HFFc6 (cell line): Measurements from ENCODE around the gene SLC35D2. TPM values are rescaled to one million over a fixed set of nuclear protein-coding genes. Genes with fewer than 3 reads are reported as not detected.
"Not testable (repeated sequence)": the region's sequence is repeated elsewhere in the genome, so short reads cannot be mapped to it uniquely, and the experiment has no call there.

ENCODE experiments used
- DNase-seq: peaks from one replicate; pipeline ENCODE4 v3.0.0-alpha.2; 2018
- H3K27ac Mint-ChIP-seq: 2 replicates; pipeline ENCODE4 v1.8.0; 2020; ENCODE audit warnings: mild to moderate bottlenecking, mixed read lengths
- H3K27me3 Mint-ChIP-seq: 2 replicates; pipeline ENCODE4 v1.8.0; 2021; ENCODE audit warnings: mild to moderate bottlenecking, moderate library complexity, mixed read lengths; ENCODE audit not compliant: insufficient read depth
- H3K36me3 Mint-ChIP-seq: 2 replicates; pipeline ENCODE4 v1.8.0; 2021; ENCODE audit warnings: low read depth, mixed read lengths
- H3K4me1 Mint-ChIP-seq: 2 replicates; pipeline ENCODE4 v1.8.0; 2020; ENCODE audit warnings: low read depth, mixed read lengths
- H3K4me3 Mint-ChIP-seq: 2 replicates; pipeline ENCODE4 v1.8.0; 2020; ENCODE audit warnings: mild to moderate bottlenecking, moderate library complexity, mixed read lengths
- H3K9me3 Mint-ChIP-seq: 2 replicates; pipeline ENCODE4 v1.8.0; 2020; ENCODE audit warnings: mild to moderate bottlenecking, mixed read lengths
- total RNA-seq, 6 experiments: library from RNA; stranded (reverse); fragmentation: NEBNext Ultra II Directional; extraction: Animal tissue kit (Norgen Biotek cat#: 25700); gene quantifications; 2 replicates in 1 of 6; 3 replicates in 5 of 6; pipeline ENCODE4 v1.2.3, GENCODE V29; 2021
- TF ChIP-seq, protein P1 (sequence below): fragments of 200-600 bp; sonication (generic); IDR thresholded peaks from 2 replicates; pipeline ENCODE4 v1.5.0; 2021; ENCODE audit warnings: antibody characterized with exemption, mild to moderate bottlenecking

SLC35D2 gene
- total RNA-seq, 6 experiments from 2014 or later: 15.6 to 23.9 (median 19.9) TPM

DNA sequence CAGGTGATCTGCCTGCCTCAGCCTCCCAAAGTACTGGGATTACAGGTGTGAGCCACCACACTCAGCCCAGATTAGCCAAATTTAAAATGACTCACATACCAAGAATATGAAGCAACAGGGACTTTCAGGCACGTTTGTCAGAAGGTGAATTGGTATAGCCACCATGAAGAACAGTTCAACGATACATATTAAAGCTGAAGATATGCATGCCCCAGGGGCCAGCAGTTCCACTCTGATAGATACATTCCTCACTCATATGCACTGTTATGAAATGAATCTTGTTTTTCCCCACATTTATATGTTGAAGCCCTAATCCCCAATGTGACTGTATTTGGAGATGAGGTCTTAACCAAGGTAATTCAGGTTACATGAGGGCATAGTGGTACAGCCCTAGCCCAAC, 22.5 kb downstream of the SLC35D2 start:
- H3K27me3 Mint-ChIP-seq: peaks cover 1% of the 10 kb centered on the region; the same call in 1 of the 2 replicates
- no peak for DNase-seq
- no peak overlapping the region for H3K27ac Mint-ChIP-seq
- no peaks in the 10 kb centered on the region for H3K4me1 Mint-ChIP-seq
- H3K36me3 Mint-ChIP-seq: peaks cover 21% of the 10 kb centered on the region
- TF ChIP-seq, protein P1, sequence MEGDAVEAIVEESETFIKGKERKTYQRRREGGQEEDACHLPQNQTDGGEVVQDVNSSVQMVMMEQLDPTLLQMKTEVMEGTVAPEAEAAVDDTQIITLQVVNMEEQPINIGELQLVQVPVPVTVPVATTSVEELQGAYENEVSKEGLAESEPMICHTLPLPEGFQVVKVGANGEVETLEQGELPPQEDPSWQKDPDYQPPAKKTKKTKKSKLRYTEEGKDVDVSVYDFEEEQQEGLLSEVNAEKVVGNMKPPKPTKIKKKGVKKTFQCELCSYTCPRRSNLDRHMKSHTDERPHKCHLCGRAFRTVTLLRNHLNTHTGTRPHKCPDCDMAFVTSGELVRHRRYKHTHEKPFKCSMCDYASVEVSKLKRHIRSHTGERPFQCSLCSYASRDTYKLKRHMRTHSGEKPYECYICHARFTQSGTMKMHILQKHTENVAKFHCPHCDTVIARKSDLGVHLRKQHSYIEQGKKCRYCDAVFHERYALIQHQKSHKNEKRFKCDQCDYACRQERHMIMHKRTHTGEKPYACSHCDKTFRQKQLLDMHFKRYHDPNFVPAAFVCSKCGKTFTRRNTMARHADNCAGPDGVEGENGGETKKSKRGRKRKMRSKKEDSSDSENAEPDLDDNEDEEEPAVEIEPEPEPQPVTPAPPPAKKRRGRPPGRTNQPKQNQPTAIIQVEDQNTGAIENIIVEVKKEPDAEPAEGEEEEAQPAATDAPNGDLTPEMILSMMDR: no peak
- H3K9me3 Mint-ChIP-seq: no peaks in the 10 kb centered on the region
- H3K4me3 Mint-ChIP-seq: no peak overlapping the region

DNA sequence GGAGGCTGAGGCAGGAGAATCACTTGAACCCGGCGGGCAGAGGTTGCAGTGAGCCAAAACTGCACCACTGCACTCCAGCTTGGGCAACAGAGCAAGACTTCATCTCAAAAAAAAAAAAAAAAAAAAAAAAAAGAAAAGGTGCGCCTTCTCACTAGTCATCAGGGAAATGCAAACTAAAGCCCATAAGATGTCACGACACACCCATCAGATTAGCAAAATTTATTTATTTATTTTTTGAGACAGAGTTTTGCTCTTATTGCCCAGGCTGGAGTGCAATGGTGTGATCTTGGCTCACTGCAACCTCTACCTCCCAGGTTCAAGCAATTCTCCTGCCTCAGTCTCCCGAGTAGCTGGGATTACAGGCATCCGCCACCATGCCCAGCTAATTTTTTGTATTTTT, 23.0 kb downstream of the SLC35D2 start:
- peaks cover 21% of the 10 kb centered on the region for H3K36me3 Mint-ChIP-seq
- not testable (repeated sequence) for H3K4me1 Mint-ChIP-seq, H3K4me3 Mint-ChIP-seq, H3K27ac Mint-ChIP-seq, DNase-seq, H3K27me3 Mint-ChIP-seq, H3K9me3 Mint-ChIP-seq

GRCh38 chr9:96350866-96351265, 32.6 kb downstream of the SLC35D2 start:
- TF ChIP-seq, protein P1: no peak
- no peak overlapping the region for H3K4me3 Mint-ChIP-seq
- H3K27ac Mint-ChIP-seq: no peak overlapping the region
- peaks cover 1% of the 10 kb centered on the region; the same call in 1 of the 2 replicates for H3K27me3 Mint-ChIP-seq
- no peak for DNase-seq
- H3K4me1 Mint-ChIP-seq: no peaks in the 10 kb centered on the region
- H3K9me3 Mint-ChIP-seq: no peaks in the 10 kb centered on the region
- H3K36me3 Mint-ChIP-seq: peaks cover 19% of the 10 kb centered on the region

GRCh38 chr9:96348261-96348660, 35.2 kb downstream of the SLC35D2 start:
- H3K9me3 Mint-ChIP-seq: no peaks in the 10 kb centered on the region
- H3K4me1 Mint-ChIP-seq: peaks cover 24% of the 10 kb centered on the region
- peaks cover 21% of the 10 kb centered on the region for H3K36me3 Mint-ChIP-seq
- TF ChIP-seq, protein P1: no peak
- H3K4me3 Mint-ChIP-seq: no peak overlapping the region
- peaks cover 1% of the 10 kb centered on the region; the same call in 1 of the 2 replicates for H3K27me3 Mint-ChIP-seq
- H3K27ac Mint-ChIP-seq: no peak overlapping the region
- no peak for DNase-seq

- DNase-seq: no peak
- peaks cover 1% of the 10 kb centered on the region; the same call in 1 of the 2 replicates for H3K27me3 Mint-ChIP-seq
- H3K4me3 Mint-ChIP-seq: no peak overlapping the region
- H3K9me3 Mint-ChIP-seq: no peaks in the 10 kb centered on the region
- peak overlapping the region; percentile 6; the same call in 1 of the 2 replicates for H3K27ac Mint-ChIP-seq
- peaks cover 29% of the 10 kb centered on the region for H3K4me1 Mint-ChIP-seq
- H3K36me3 Mint-ChIP-seq: peaks cover 20% of the 10 kb centered on the region
- TF ChIP-seq, protein P1: no peak
Observed at GRCh38 chr9:96345551-96345950, 38.0 kb downstream of the SLC35D2 start.

DNA sequence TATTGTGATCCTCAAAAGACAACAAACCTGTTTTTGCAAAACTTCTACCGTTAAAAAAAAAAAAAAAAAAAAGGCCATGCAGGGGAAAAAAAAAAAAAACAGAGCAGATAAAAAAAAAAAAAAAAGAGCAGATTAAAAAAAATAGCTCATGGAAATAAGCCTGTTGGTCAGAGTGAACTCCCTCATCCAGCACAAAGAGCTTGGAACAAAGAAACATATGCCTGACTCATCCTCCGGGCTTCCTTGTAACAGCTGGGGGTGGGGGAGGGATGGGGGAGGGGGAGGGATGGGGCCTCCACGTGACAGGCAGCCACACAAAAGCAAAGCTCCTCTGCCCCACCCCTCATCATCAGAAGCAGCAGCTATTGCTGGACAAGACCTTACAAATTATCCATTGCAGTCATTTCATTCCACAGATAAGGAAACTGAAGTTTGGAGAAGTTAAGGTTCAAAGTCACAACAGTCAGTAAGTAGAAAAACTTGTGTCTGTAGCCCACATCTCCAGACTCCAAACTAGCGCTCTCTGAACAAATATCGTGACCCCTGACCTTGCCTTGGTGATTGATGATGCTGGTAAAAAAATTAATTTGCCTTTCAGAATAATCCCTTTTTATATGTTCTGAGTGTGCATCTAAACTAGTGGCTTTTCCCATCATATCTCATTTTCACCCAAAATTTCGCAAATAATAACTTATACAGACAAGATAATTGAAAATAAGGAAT, 38.9 kb downstream of the SLC35D2 start:
- TF ChIP-seq, protein P1: no peak
- peaks cover 20% of the 10 kb centered on the region for H3K36me3 Mint-ChIP-seq
- peak overlapping the region; percentile 48; the same call in 1 of the 2 replicates for H3K27ac Mint-ChIP-seq
- H3K27me3 Mint-ChIP-seq: peaks cover 1% of the 10 kb centered on the region; the same call in 1 of the 2 replicates
- DNase-seq: peak; percentile 85
- peak overlapping the region; percentile 34; the same call in 1 of the 2 replicates for H3K4me3 Mint-ChIP-seq
- no peaks in the 10 kb centered on the region for H3K9me3 Mint-ChIP-seq
- peaks cover 37% of the 10 kb centered on the region for H3K4me1 Mint-ChIP-seq
